GM12874 (cell line): Measurements from ENCODE around the gene M6PR.

Source experiments
- TF ChIP-seq, protein P1 (sequence below): IDR thresholded peaks from 2 replicates; pipeline ENCODE4 v1.5.1; 2011; ENCODE audit warnings: low read depth, mild to moderate bottlenecking, control low read depth, low read length, moderate library complexity; ENCODE audit not compliant: insufficient read depth

M6PR gene

GRCh38 chr12:8987685-8988084 is 38.2 kb upstream of the M6PR start:
- TF ChIP-seq, protein P1, sequence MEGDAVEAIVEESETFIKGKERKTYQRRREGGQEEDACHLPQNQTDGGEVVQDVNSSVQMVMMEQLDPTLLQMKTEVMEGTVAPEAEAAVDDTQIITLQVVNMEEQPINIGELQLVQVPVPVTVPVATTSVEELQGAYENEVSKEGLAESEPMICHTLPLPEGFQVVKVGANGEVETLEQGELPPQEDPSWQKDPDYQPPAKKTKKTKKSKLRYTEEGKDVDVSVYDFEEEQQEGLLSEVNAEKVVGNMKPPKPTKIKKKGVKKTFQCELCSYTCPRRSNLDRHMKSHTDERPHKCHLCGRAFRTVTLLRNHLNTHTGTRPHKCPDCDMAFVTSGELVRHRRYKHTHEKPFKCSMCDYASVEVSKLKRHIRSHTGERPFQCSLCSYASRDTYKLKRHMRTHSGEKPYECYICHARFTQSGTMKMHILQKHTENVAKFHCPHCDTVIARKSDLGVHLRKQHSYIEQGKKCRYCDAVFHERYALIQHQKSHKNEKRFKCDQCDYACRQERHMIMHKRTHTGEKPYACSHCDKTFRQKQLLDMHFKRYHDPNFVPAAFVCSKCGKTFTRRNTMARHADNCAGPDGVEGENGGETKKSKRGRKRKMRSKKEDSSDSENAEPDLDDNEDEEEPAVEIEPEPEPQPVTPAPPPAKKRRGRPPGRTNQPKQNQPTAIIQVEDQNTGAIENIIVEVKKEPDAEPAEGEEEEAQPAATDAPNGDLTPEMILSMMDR: no peak

- TF ChIP-seq, protein P1: no peak
Observed at GRCh38 chr12:8987163-8987562, 37.7 kb upstream of the M6PR start.

DNA sequence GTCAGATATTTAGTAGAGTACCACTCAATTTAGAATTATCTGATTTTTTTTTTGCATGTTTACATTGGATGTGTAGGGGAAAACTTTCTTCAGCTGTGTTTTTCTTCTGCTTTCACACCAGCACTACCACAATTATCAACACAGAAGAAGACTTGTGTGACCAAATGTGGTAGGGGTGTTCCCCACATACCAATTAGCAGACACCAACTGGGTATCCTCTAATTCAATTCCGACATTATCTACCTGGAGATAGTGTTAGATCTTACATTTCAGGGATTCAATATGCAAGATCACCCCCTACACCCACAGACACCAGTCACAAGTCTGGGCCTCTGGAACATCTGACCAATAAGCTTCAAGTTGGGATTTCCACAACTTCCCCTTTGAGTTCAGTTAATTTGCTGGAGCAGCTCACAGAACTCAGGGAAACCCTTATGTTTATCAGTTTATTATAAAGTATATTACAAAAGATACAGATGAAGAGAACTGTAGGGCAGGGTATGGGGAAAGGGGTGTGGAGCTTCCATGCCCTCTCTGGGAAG is 35.8 kb upstream of the M6PR start:
- TF ChIP-seq, protein P1: no peak

- TF ChIP-seq, protein P1: no peak
Observed at GRCh38 chr12:8980137-8980536, 30.7 kb upstream of the M6PR start.

DNA sequence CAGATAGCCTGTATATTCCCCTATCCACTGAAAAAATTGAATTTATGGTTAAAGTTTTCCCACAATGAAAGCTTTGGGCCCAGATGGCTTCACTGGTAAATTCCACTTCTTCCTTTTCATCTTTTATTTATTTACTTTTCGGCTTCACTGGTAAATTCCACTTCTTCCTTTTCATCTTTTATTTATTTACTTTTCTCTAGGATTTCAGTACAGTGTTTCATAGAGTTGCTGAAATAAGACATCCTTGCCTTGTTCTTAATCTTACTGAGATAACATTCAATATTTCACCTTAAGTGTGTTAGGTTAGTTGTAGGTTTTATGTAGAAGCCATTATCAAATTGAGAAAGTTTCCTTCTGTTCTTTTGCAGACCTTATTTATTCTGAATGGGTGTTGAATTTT is 21.0 kb upstream of the M6PR start:
- TF ChIP-seq, protein P1: no peak

GRCh38 chr12:8969861-8970411 is 20.5 kb upstream of the M6PR start:
- TF ChIP-seq, protein P1: no peak

GRCh38 chr12:8968761-8969160 is 19.3 kb upstream of the M6PR start:
- TF ChIP-seq, protein P1: no peak
